Mesothelial cell of epicardium (in vitro differentiated cells): ENCODE data around the gene PTPRK. TPM values are rescaled to one million over a fixed set of nuclear protein-coding genes. Genes with fewer than 3 reads are reported as not detected.

Experiments
- DNase-seq, 2 experiments: peaks; one replicate each; pipeline ENCODE4 v3.0.0; 2021; ENCODE audit warnings: low spot score in 2 of 2; ENCODE audit not compliant: unreplicated experiment in 2 of 2
- H3K27ac Mint-ChIP-seq: 2 replicates; pipeline ENCODE4 v1.8.0; 2021; ENCODE audit warnings: mixed read lengths
- H3K27me3 Mint-ChIP-seq: 2 replicates; pipeline ENCODE4 v1.8.0; 2021; ENCODE audit warnings: low read depth, mixed read lengths
- H3K36me3 Mint-ChIP-seq: 2 replicates; pipeline ENCODE4 v1.8.0; 2021; ENCODE audit warnings: mixed read lengths
- H3K4me1 Mint-ChIP-seq: 2 replicates; pipeline ENCODE4 v1.8.0; 2021; ENCODE audit warnings: mixed read lengths
- H3K4me3 Mint-ChIP-seq: 2 replicates; pipeline ENCODE4 v1.8.0; 2021; ENCODE audit warnings: mild to moderate bottlenecking, moderate library complexity, mixed read lengths
- H3K9me3 Mint-ChIP-seq: 2 replicates; pipeline ENCODE4 v1.8.0; 2021; ENCODE audit warnings: mixed read lengths
- CTCF ChIP-seq: fragments of 200-600 bp; sonication (generic); IDR thresholded peaks from one replicate; pipeline ENCODE4 v1.5.0; 2021; ENCODE audit warnings: antibody characterized with exemption; ENCODE audit not compliant: unreplicated experiment
- total RNA-seq: library from RNA; stranded (reverse); gene quantifications from 3 replicates; pipeline ENCODE4 v1.2.1, GENCODE V29; 2021

Gene PTPRK
- total RNA-seq, 1 donor from 2014 or later: 93.7 TPM

- no peaks in the 10 kb centered on the region for H3K4me1 Mint-ChIP-seq
Observed at GRCh38 chr6:127963495-127963894, 556.9 kb downstream of the PTPRK start.

GRCh38 chr6:127959869-127960268 is 560.5 kb downstream of the PTPRK start:
- peaks cover 22% of the 10 kb centered on the region for H3K9me3 Mint-ChIP-seq
- no peak for TF ChIP-seq CTCF
- no peak overlapping the region for H3K4me3 Mint-ChIP-seq
- no peak for DNase-seq
- H3K4me1 Mint-ChIP-seq: no peaks in the 10 kb centered on the region
- no peaks in the 10 kb centered on the region for H3K27me3 Mint-ChIP-seq
- no peaks in the 10 kb centered on the region for H3K36me3 Mint-ChIP-seq
- H3K27ac Mint-ChIP-seq: no peak overlapping the region

More at GRCh38 chr6:127963495-127963894, 556.9 kb downstream of the PTPRK start:
- no peak for TF ChIP-seq CTCF
- DNase-seq: no peak
- peaks cover 16% of the 10 kb centered on the region for H3K36me3 Mint-ChIP-seq
- peaks cover 34% of the 10 kb centered on the region for H3K9me3 Mint-ChIP-seq
- no peak overlapping the region for H3K27ac Mint-ChIP-seq
- no peak overlapping the region for H3K4me3 Mint-ChIP-seq
- H3K27me3 Mint-ChIP-seq: no peaks in the 10 kb centered on the region

- Mint-ChIP-seq H3K9me3 (peaks cover 18% of the 10 kb centered on the region), H3K27ac (no peak overlapping the region), H3K27me3 (no peaks in the 10 kb centered on the region), H3K36me3 (no peaks in the 10 kb centered on the region), H3K4me1 (no peaks in the 10 kb centered on the region), H3K4me3 (no peak overlapping the region)
- no peak for DNase-seq
- no peak for TF ChIP-seq CTCF
Observed at GRCh38 chr6:127956956-127957355, 563.4 kb downstream of the PTPRK start.

- Mint-ChIP-seq H3K27ac (no peak overlapping the region), H3K9me3 (peaks cover 13% of the 10 kb centered on the region), H3K27me3 (no peaks in the 10 kb centered on the region), H3K4me1 (no peaks in the 10 kb centered on the region), H3K36me3 (no peaks in the 10 kb centered on the region), H3K4me3 (no peak overlapping the region)
- DNase-seq: no peak
- TF ChIP-seq CTCF: no peak
Observed at GRCh38 chr6:127956260-127956888, 564.0 kb downstream of the PTPRK start.

- TF ChIP-seq CTCF: no peak
- no peak for DNase-seq
- Mint-ChIP-seq H3K27ac (no peak overlapping the region), H3K9me3 (peaks cover under 1% of the 10 kb centered on the region), H3K27me3 (no peaks in the 10 kb centered on the region), H3K4me3 (no peak overlapping the region), H3K4me1 (no peaks in the 10 kb centered on the region), H3K36me3 (no peaks in the 10 kb centered on the region)
Observed at GRCh38 chr6:127954082-127954481, 566.3 kb downstream of the PTPRK start.

GRCh38 chr6:127952831-127953230 is 567.6 kb downstream of the PTPRK start:
- Mint-ChIP-seq H3K27me3 (no peaks in the 10 kb centered on the region), H3K4me1 (no peaks in the 10 kb centered on the region), H3K9me3 (no peaks in the 10 kb centered on the region), H3K4me3 (no peak overlapping the region), H3K36me3 (no peaks in the 10 kb centered on the region), H3K27ac (no peak overlapping the region)
- DNase-seq: no peak
- TF ChIP-seq CTCF: no peak
